DND-41 (cell line): ENCODE results near the gene BCL7C.

Source experiments
- CTCF ChIP-seq: IDR thresholded peaks from 2 replicates; pipeline ENCODE4 v1.5.1; 2012; ENCODE audit warnings: borderline replicate concordance, low read length, moderate library complexity, mild to moderate bottlenecking; ENCODE audit not compliant: poor library complexity, severe bottlenecking; ENCODE audit errors: extremely low read depth
- EZH2 ChIP-seq: IDR thresholded peaks from 3 replicates; pipeline ENCODE4 v1.6.1; 2012; ENCODE audit warnings: borderline replicate concordance, low read depth, mild to moderate bottlenecking, moderate library complexity, low read length, inconsistent platforms; ENCODE audit not compliant: severe bottlenecking

GRCh38 chr16:30850246-30850645 is 43.6 kb downstream of the BCL7C start:
- TF ChIP-seq CTCF, result no peak
- no peak for TF ChIP-seq EZH2
